ENCODE data around the gene NDE1.

- TF ChIP-seq CTCF (IDR thresholded peaks at IDR 0.05) (no peak), POLR2A (IDR thresholded peaks at IDR 0.05) (no peak)
Observed at GRCh38 chr16:15757077-15757386, 107.0 kb downstream of the NDE1 start.
